Thoracic aorta endothelial cell (primary cell): ENCODE measurements around the gene SMAD6. TPM values are rescaled to one million over a fixed set of nuclear protein-coding genes. Genes with fewer than 3 reads are reported as not detected.

Source experiments
- total RNA-seq: library from RNA; depleted of rRNA; stranded (reverse); fragments of >200 nt; gene quantifications from 2 replicates; pipeline ENCODE4 v1.2.3, GENCODE V29; 2012

Gene SMAD6
- 22.0 and 32.6 TPM in 2 replicates for total RNA-seq

GRCh38 chr15:66702035-66702786, at the start of gene SMAD6:
Gene SMAD6, plus strand, starts transcription at chr15:66702236. Its CDS starts 1,023 bp downstream, at chr15:66703259.

Other genes starting within 250 kb of the SMAD6 start
- 11.2 and 12.0 TPM in 2 replicates for gene SNAPC5, start 204.5 kb upstream of the SMAD6 start, total RNA-seq
- 3,099 and 3,187 TPM in 2 replicates for gene RPL4, start 197.4 kb upstream of the SMAD6 start, total RNA-seq
- 53.5 and 56.5 TPM in 2 replicates for gene ZWILCH, start 196.9 kb upstream of the SMAD6 start, total RNA-seq
- gene LCTL, start 136.2 kb upstream of the SMAD6 start, total RNA-seq: not detected in 2 replicates